HG02981 (cell line): ENCODE results near the gene AKR1D1.
"Not testable (repeated sequence)": the region's sequence is repeated elsewhere in the genome, so short reads cannot be mapped to it uniquely, and the experiment has no call there.

Experiments
- ATAC-seq: cut with Tn5 transposase; IDR thresholded peaks from one replicate; pipeline ENCODE4 v1.9.1; 2021; ENCODE audit warnings: mild to moderate bottlenecking, moderate library complexity; ENCODE audit not compliant: unreplicated experiment

Gene AKR1D1

DNA sequence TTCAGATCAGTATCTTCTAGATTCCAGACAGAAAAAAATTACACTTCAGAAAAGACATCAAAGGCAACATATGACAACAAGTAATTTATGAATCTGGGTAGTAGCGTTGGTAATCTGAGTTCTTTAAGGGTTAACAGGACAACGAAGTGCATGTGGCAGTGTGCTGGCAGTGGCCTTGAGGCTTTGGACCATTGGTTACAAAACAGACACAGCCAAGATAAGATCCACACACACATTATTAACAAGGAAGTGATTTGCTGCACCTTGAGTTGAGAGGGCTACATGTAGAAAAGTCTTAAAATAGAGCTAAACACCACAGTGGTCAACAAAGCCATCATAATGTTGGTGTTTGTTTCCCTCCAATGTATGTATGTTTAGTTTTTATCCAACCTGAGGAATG, 40.6 kb downstream of the AKR1D1 start:
- ATAC-seq: no peak

DNA sequence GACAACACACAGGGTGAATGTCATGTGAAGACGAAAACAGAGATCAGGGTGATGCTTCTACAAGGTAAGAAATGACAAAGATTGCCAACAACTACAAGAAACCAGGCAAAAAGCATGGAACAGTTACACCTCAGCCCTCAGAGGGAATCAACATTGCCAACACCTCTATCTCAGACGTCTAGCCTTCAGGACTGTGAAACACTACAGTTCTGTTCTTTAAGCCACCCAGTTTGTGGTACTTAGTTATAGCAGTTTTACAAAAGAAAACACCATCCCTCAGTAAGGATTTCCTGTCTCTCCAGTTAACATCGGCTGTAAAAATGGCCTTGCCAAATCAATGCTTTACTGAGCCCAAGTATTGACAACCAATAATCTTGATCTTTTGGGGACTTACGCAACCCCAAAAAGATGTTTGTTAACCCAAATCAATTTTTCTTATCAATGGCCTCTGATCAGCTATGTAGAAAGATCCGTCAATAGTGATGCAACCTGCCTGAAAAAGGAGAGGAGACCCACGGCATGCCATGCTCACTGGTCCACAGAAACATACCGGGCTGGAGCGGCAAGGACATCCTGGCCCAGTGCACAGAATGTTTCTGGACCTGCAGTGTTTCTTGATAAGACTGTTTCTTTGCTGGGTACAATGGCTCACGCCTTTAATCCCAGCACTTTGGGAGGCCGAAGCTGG, 44.0 kb downstream of the AKR1D1 start:
- no peak for ATAC-seq

DNA sequence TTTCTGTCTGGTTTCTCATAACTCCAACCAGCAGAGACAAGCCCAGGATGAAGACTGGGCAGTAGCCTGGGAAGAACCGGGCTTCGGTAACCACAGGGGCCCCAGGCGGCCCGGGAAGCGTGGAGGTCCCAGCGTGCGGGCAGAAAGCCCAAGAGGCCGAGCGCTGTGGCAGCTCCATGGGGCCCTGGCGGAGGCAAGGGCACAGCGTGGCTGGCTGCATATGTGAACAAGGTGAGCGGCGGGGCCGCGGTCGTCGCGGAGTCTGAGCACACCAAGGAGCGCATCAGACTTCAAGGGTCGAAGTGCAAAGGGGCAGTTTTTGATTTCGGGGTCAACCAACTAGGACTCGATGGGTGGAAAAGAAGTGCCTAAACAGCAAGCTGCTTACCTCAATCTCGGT, 45.9 kb downstream of the AKR1D1 start:
- no peak for ATAC-seq

GRCh38 chr7:138125119-138125518, 48.9 kb downstream of the AKR1D1 start:
- ATAC-seq: no peak

- peak; percentile 84 for ATAC-seq
Observed at GRCh38 chr7:138125598-138126111, 49.4 kb downstream of the AKR1D1 start.

- no peak for ATAC-seq
Observed at GRCh38 chr7:138126928-138127327, 50.7 kb downstream of the AKR1D1 start.

GRCh38 chr7:138127996-138128395, 51.7 kb downstream of the AKR1D1 start:
- no peak for ATAC-seq

DNA sequence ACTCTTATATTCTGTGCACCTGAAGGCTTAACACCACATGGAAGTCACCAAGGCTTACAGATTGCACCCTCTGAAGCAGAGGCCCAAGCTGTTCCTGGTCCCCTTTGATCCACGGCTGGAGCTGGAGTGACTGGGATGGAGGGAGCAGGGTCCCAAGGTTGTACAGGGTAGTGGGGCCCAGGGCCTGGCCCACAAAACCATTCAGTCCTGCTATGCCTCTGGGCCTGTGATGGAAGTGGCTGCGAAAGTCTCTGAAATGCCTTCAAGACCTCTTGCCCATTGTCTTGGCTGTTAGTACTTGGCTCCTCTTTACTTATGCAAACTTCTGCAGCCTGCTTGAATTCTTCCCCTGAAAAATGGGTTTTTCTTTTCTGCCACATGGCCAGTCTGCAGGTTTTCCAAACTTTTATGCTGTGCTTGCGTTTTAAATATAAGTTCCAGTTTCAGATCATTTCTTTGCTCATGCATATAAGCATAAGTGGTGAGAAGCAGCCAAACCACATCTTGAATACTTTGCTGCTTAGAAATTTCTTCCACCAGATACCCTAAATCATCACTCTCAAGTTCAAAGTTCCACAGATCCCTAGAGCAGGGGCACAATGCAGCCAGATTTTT, 53.4 kb downstream of the AKR1D1 start:
- ATAC-seq: no peak

DNA sequence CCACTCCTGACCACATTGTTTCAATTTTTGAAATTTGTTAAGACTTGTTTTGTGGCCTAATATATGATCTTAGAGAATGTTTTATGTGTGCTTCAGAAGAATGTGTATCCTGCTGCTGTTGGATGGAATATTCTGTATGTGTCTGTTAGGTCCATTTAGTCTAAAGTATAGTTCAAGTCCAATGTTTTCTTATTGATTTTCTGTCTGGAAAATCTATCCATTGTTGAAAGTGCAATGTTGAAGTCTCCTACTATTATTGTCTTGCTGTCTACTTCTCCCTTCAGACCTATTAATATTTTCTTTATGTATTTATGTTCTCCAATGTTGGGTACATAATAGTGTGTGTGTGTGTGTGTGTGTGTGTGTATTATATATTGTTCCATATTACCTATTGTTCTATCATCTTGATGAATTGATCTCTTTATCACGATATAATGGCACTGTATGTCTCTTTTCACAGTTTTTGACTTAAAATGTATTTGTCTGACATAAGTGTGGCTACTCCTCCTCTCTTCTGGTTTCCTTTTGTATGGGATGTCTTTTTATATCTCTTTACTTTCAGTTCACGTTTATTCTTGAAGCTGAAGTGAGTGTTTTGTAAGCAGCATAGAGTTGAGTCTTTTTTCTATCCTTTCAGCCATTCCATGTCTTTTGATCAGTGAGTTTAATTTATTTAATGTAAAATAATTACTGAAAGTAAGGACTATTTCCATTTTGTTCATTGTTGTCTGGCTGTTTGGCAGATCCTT, 61.3 kb downstream of the AKR1D1 start:
- no peak for ATAC-seq

DNA sequence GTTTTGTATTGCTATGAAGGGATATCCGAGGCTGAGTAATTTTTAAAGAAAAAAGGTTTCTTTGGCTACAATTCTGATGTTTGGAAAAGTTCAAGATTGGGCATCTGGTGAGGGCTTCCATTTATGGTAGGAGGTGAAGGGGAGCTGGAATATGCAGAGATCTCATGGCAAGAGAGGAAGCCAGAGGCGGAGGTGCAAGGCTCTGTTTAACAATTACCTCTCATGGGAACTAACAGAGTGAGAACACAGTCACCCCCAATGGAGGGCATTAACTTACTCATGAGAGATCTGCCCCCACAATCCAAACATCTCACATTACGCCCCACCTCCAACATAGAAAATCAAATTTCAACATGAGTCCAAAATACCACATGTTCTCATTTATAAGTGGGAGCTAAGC, 62.0 kb downstream of the AKR1D1 start:
- ATAC-seq: no peak

DNA sequence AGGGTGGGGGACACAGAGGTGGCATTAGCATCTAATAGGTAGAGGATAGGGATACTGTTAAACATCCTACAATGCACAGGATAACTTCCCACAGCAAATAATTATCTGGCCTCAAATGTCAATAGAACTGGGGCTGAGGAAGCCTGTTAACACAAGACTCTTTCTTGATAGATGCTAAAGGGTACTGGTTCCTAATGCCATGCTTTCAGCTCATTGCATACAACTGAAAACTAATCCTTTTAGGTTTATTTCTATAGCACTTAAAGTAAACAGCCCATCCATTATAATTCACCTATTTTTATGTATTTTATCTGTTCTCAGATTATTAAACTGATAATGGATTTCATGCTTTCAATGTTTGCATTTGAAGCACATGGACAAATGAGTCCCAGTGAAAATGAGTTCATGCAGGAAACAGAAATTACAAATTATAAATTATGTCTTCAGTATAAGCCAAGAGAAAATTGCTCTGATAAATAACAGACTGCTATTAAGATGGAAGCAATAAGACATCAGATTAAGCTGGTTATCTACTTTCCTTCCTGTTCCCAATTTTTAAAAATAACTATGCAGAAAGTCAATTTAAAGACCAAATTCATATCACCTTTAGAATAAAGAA, 66.4 kb downstream of the AKR1D1 start:
- no peak for ATAC-seq

- no peak for ATAC-seq
Observed at GRCh38 chr7:138144958-138145357, 68.7 kb downstream of the AKR1D1 start.

DNA sequence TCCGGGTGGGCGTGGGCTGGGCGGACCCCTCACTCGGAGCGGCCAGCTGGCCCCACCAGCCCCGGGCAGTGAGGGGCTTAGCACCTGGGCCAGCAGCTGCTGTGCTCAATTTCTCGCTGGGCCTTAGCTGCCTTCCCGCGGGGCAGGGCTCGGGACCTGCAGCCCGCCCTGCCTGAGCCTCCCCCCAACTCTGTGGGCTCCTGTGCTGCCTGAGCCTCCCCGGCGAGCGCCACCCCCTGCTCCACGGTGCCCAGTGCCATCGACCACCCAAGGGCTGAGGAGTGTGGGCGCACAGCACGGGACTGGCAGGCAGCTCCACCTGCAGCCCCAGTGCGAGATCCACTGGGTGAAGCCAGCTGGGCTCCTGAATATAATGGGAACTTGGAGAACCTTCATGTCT, 70.0 kb downstream of the AKR1D1 start:
- ATAC-seq: not testable (repeated sequence)

- ATAC-seq: not testable (repeated sequence)
Observed at GRCh38 chr7:138146757-138147734, 70.8 kb downstream of the AKR1D1 start.

DNA sequence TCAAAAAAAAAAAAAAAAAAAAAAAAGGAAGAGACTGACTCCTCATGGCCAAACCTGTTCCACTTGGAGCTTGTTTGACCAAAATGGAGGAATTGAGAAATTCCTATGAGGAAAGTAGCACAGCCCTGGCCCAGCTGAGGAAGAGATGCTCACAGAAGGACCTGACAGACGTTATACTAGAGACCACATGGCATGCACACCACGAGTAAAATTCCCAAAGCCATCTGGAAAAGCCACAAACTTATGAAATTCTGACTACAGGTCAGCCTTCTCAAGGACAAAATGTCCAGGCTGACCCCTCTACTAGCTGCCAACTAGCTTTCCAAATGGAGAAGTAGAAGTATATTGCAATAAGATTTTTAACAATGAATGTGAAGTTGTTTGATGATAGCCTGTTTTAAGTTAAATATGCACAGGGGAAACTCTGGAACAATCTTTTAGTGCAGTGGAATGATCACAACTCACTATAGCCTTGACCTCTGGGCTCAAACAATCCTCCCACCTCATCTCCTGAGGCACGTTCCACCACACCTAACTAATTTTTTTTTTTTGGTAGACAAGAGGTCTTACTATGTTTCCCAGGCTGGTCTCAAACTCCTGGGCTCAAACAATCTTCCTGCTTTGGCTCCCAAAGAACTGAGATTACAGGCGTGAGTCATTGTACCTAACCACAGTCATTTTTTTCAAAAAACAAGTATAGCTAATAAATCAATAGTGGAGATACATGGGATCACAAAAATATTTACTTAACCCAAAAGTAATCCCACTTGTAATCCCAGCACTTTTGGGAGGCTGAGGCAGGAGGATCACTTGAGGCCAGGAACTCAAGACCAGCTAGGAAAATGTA, 75.7 kb downstream of the AKR1D1 start:
- no peak for ATAC-seq

DNA sequence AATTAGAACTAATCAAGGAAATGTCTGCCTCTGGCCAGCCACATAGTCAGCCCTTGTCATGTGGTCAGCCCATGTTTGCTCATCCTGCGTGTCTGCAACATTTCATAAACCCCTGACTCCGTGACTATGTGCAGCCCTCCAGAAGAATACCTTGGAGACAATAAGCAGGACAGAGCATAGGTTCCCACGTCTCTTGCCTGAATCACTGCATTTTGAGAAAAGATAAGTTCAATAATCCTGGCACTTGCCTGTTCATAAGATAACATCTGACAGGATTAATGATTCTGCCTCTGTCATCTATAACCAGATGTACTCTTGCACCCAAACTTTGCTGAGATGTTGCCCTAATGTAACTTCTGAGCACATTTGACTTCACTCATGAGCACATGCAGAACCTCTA, 78.4 kb downstream of the AKR1D1 start:
- no peak for ATAC-seq

GRCh38 chr7:138157702-138158101, 81.4 kb downstream of the AKR1D1 start:
- ATAC-seq: no peak

DNA sequence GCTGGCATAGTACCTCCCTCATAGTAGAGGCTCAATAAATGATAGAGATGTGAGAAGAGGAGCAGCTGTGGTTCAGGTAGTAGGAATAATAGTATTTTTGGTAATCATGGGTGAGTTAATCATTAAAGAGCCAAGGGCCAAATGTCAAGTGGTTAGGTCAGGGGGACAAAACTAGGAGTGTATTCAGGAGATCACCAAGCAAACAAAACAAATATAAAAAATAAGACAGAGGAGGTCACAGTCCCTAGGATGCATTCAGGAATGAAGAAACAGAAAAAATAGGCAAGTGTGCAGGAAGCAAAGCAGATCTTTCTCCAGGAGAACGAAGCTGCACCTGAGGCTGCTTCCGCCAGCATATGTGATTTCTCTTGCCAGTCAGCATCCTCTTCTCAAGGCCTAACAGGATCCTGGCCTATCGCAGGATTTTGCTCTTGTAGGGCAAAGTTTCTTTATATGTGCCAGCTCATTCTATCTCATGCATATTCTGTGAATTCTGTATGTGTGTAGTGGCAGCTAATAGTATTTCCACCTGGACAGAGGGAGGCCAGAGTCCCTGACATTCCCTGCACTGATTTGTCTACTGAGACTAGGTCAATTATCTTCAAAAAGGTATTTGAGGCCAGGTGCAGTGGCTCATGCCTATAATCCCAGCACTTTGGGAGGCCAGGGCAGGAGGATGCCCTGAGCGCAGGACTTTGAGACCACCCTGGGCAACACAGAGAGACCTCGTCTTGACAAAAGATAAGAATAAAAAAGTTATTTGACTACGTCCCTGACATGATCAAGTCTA, 82.7 kb downstream of the AKR1D1 start:
- ATAC-seq: no peak
